A549 (cell line): ENCODE data around the gene SMG1. TPM values are rescaled to one million over a fixed set of nuclear protein-coding genes. Genes with fewer than 3 reads are reported as not detected.

Source experiments
- ATAC-seq, 2 experiments: fragments of 200-7000 bp in 1 of 2; fragments of >200 bp in 1 of 2; cut with Nextera tagmentation in 1 of 2; cut with Tn5 transposase in 1 of 2; 3 replicates each; pipeline versions ENCODE4 v1.8.0 to v1.9.1; 2018 to 2020; ENCODE audit warnings: mild to moderate bottlenecking in 1 of 2, moderate library complexity in 1 of 2
- CTCF ChIA-PET: fragments of 300-600 bp; sonication (Branson Sonifier 250); formaldehyde crosslinking; extraction: SDS; loops from one replicate; lab custom pipeline; 2021; ENCODE audit warnings: antibody characterized with exemption, inconsistent platforms; lab: Yijun Ruan, JAX
- POLR2A ChIA-PET: fragments of 350-600 bp; formaldehyde crosslinking; extraction: SDS; loops from one replicate; lab custom pipeline; 2021; ENCODE audit warnings: antibody characterized with exemption, inconsistent platforms; lab: Yijun Ruan, JAX
- DNase-seq, 2 experiments: peaks; one replicate each; pipeline versions ENCODE4 v3.0.0 to v3.0.0-alpha.2; 2011 to 2016; ENCODE audit warnings: low read depth in 1 of 2, low spot score in 1 of 2
- FAIRE-seq: peaks from 2 replicates; lab custom pipeline; 2011; peaks lifted over from hg19 to GRCh38; lab: Jason Lieb, UNC
- H3K27ac ChIP-seq, 2 experiments: fragments of >200 bp; sonication (Bioruptor Twin); formaldehyde crosslinking; 3 replicates each; pipeline ENCODE4 v1.5.1; 2016 to 2017
- H3K4me1 ChIP-seq: fragments of >200 bp; sonication (Bioruptor Twin); formaldehyde crosslinking; 3 replicates; pipeline ENCODE4 v1.6.1; 2016
- H3K4me2 ChIP-seq: fragments of >200 bp; sonication (Bioruptor Twin); formaldehyde crosslinking; 3 replicates; pipeline ENCODE4 v1.6.1; 2016
- H3K4me3 ChIP-seq: fragments of >200 bp; sonication (Bioruptor Twin); formaldehyde crosslinking; 3 replicates; pipeline ENCODE4 v1.5.1; 2016
- H3K9me3 ChIP-seq: fragments of >200 bp; sonication (Bioruptor Twin); formaldehyde crosslinking; 3 replicates; pipeline ENCODE4 v1.6.1; 2016
- CBX2 ChIP-seq: fragments of 200-600 bp; sonication (generic); IDR thresholded peaks from 2 replicates; pipeline ENCODE4 v1.6.1; 2016; ENCODE audit warnings: low read depth, mild to moderate bottlenecking, borderline replicate concordance
- CHD2 ChIP-seq: fragments of 150-350 bp; IDR thresholded peaks from 2 replicates; pipeline ENCODE4 v1.6.1; 2014; ENCODE audit warnings: low read length; ENCODE audit not compliant: partially characterized antibody
- CHD4 ChIP-seq: fragments of 200-600 bp; sonication (generic); IDR thresholded peaks from 2 replicates; pipeline ENCODE4 v1.6.1; 2016; ENCODE audit warnings: antibody characterized with exemption, mild to moderate bottlenecking, borderline replicate concordance
- EHMT2 ChIP-seq: fragments of 200-600 bp; sonication (generic); IDR thresholded peaks from 2 replicates; pipeline ENCODE4 v1.6.1; 2016; ENCODE audit warnings: antibody characterized with exemption, low read depth, mild to moderate bottlenecking, moderate library complexity
- FOSB ChIP-seq: fragments of 250-450 bp; sonication (Bioruptor Pico); IDR thresholded peaks from 2 replicates; pipeline ENCODE4 v1.5.0; 2020; ENCODE audit warnings: mild to moderate bottlenecking, moderate library complexity
- FOXS1 ChIP-seq: fragments of 250-450 bp; sonication (Bioruptor Pico); IDR thresholded peaks from 2 replicates; pipeline ENCODE4 v1.5.0; 2020; ENCODE audit warnings: mild to moderate bottlenecking, moderate library complexity
- HEYL ChIP-seq: fragments of 250-450 bp; sonication (Bioruptor Pico); IDR thresholded peaks from 2 replicates; pipeline ENCODE4 v1.8.0; 2021; ENCODE audit warnings: mild to moderate bottlenecking, moderate library complexity
- HOXA7 ChIP-seq: fragments of 250-450 bp; sonication (Bioruptor Pico); IDR thresholded peaks from 2 replicates; pipeline ENCODE4 v1.5.0; 2020; ENCODE audit warnings: mild to moderate bottlenecking, moderate library complexity
- JUN ChIP-seq, 2 experiments: fragments of >200 bp; sonication (Bioruptor Twin); formaldehyde crosslinking; IDR thresholded peaks; 2 replicates in 1 of 2; 3 replicates in 1 of 2; pipeline ENCODE4 v1.6.1; 2016 to 2017
- JUNB ChIP-seq: fragments of >200 bp; sonication (Bioruptor Twin); formaldehyde crosslinking; IDR thresholded peaks from 2 replicates; pipeline ENCODE4 v1.6.1; 2016
- MAFK ChIP-seq: fragments of 450-650 bp; IDR thresholded peaks from 2 replicates; pipeline ENCODE4 v1.6.1; 2014; ENCODE audit not compliant: partially characterized antibody
- MAZ ChIP-seq: fragments of 150-350 bp; IDR thresholded peaks from 2 replicates; pipeline ENCODE4 v1.6.1; 2014; ENCODE audit warnings: antibody characterized with exemption, low read depth, low read length, borderline replicate concordance
- MYC ChIP-seq: IDR thresholded peaks from 2 replicates; pipeline ENCODE4 v1.6.1; 2012; ENCODE audit warnings: mild to moderate bottlenecking, inconsistent platforms, low read length, improper control_type of control experiment, borderline replicate concordance
- NFE2L2 ChIP-seq: fragments of 150-350 bp; conservative IDR thresholded peaks from 2 replicates; pipeline ENCODE4 v1.6.1; 2014; ENCODE audit warnings: low read length
- POLR2AphosphoS2 ChIP-seq: conservative IDR thresholded peaks from 2 replicates; pipeline ENCODE4 v1.6.1; 2012; ENCODE audit warnings: low read length, improper control_type of control experiment, inconsistent platforms
- RNF2 ChIP-seq: fragments of 200-600 bp; sonication (generic); IDR thresholded peaks from 2 replicates; pipeline ENCODE4 v1.6.1; 2016; ENCODE audit warnings: low read depth, mild to moderate bottlenecking, antibody characterized with exemption, moderate library complexity, borderline replicate concordance
- TP53 ChIP-seq: fragments of 250-450 bp; sonication (Bioruptor Pico); IDR thresholded peaks from 2 replicates; pipeline ENCODE4 v1.5.0; 2021; ENCODE audit warnings: mild to moderate bottlenecking, moderate library complexity
- ZSCAN20 ChIP-seq: fragments of 250-450 bp; sonication (Bioruptor Pico); IDR thresholded peaks from 2 replicates; pipeline ENCODE4 v1.8.0; 2022; ENCODE audit warnings: mild to moderate bottlenecking, moderate library complexity
- WGBS: methylation state at CpG from one replicate; pipeline ENCODE4 v1.1.6; 2017; ENCODE audit errors: missing lambda C conversion rate; 5-methylcytosine and 5-hydroxymethylcytosine counted together
- polyA plus RNA-seq, 4 experiments: library from polyadenylated mRNA; depleted of rRNA in 3 of 4; stranded (reverse); fragments of >200 nt; fragmentation: RNase III in 1 of 4; extraction: RNeasy Plus Mini Kit Qiagen cat#74134 plus additional on column Dnase treatment in 1 of 4; gene quantifications; 2 replicates in 3 of 4; 3 replicates in 1 of 4; pipeline ENCODE4 v1.2.3, GENCODE V29; 2011 to 2017
- TF ChIP-seq, protein P1 (sequence below): fragments of >200 bp; sonication (Bioruptor Twin); formaldehyde crosslinking; IDR thresholded peaks from 3 replicates; pipeline ENCODE4 v1.6.1; 2016
- TF ChIP-seq, protein P2 (sequence below): fragments of 150-350 bp; IDR thresholded peaks from 2 replicates; pipeline ENCODE4 v1.6.1; 2014; ENCODE audit warnings: low read depth, mild to moderate bottlenecking, low read length
- TF ChIP-seq, protein P3 (sequence below): fragments of 250-450 bp; sonication (Bioruptor Pico); IDR thresholded peaks from 2 replicates; pipeline ENCODE4 v1.5.0; 2020; ENCODE audit warnings: low read depth, mild to moderate bottlenecking, moderate library complexity
- TF ChIP-seq, protein P4 (sequence below): fragments of >200 bp; sonication (Bioruptor Twin); formaldehyde crosslinking; IDR thresholded peaks from 3 replicates; pipeline ENCODE4 v1.5.1; 2016
- TF ChIP-seq, protein P5 (sequence below): fragments of >200 bp; sonication (Bioruptor Twin); formaldehyde crosslinking; IDR thresholded peaks from 2 replicates; pipeline ENCODE4 v1.6.1; 2016
- TF ChIP-seq, protein P6 (sequence below): fragments of 450-650 bp; IDR thresholded peaks from 2 replicates; pipeline ENCODE4 v1.6.1; 2014; ENCODE audit warnings: antibody characterized with exemption
- TF ChIP-seq, protein P7 (sequence below): IDR thresholded peaks from 2 replicates; pipeline ENCODE4 v1.6.1; 2012; ENCODE audit warnings: low read depth, borderline replicate concordance
- TF ChIP-seq, protein P8 (sequence below): IDR thresholded peaks from 2 replicates; pipeline ENCODE4 v1.6.1; 2012

SMG1 gene
- polyA plus RNA-seq, 2 of the 4 experiments (the other 2 are of a cell fraction), result 15.7 to 63.8 TPM

DNA sequence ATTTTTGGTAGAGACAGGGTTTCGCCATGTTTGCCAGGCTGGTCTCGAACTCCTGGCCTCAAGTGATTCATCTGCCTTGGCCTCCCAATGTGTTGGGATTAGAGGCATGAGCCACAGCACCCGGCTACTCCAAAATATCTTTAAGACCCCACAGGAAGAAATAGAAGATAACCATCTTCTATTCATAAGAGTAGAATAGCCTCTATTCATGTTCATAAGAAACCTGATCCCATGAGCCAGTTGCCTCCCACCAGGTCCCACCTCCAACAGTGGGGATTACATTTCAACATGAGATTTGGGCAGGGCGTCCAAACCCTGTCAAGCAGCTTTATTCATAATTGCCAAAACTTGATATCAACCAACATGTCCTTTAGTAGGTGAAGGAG is 43.6 kb upstream of the SMG1 start:
- Histone ChIP-seq H3K4me2 (no peak overlapping the region), H3K27ac (no peak overlapping the region), H3K4me3 (no peak overlapping the region), H3K9me3 (no peaks in the 10 kb centered on the region), H3K4me1 (0 out of 3 replicates have a peak, but pooled peaks cover 4% of the 10 kb centered on the region)
- TF ChIP-seq HEYL (CRISPR knock-in tag) (no peak), MAZ (no peak)
- TF ChIP-seq, protein P1, sequence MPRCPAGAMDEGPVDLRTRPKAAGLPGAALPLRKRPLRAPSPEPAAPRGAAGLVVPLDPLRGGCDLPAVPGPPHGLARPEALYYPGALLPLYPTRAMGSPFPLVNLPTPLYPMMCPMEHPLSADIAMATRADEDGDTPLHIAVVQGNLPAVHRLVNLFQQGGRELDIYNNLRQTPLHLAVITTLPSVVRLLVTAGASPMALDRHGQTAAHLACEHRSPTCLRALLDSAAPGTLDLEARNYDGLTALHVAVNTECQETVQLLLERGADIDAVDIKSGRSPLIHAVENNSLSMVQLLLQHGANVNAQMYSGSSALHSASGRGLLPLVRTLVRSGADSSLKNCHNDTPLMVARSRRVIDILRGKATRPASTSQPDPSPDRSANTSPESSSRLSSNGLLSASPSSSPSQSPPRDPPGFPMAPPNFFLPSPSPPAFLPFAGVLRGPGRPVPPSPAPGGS, result no peak
- TF ChIP-seq, protein P2, sequence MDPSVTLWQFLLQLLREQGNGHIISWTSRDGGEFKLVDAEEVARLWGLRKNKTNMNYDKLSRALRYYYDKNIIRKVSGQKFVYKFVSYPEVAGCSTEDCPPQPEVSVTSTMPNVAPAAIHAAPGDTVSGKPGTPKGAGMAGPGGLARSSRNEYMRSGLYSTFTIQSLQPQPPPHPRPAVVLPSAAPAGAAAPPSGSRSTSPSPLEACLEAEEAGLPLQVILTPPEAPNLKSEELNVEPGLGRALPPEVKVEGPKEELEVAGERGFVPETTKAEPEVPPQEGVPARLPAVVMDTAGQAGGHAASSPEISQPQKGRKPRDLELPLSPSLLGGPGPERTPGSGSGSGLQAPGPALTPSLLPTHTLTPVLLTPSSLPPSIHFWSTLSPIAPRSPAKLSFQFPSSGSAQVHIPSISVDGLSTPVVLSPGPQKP, result no peak
- ATAC-seq, result no peak
- FAIRE-seq, result no peak
- ChIA-PET POLR2A (no interaction called here), CTCF (interaction anchor here (0.5 to 4.3 kb wide), 40 partner anchors 12 to 478 kb away, joined by 3 to 37 read pairs (median 4); partner anchors contain the start of genes RPS15A and TMC7)
- DNase-seq, result no peak
- WGBS, result 46% methylated on average over 4 of the region's 4 CpGs

DNA sequence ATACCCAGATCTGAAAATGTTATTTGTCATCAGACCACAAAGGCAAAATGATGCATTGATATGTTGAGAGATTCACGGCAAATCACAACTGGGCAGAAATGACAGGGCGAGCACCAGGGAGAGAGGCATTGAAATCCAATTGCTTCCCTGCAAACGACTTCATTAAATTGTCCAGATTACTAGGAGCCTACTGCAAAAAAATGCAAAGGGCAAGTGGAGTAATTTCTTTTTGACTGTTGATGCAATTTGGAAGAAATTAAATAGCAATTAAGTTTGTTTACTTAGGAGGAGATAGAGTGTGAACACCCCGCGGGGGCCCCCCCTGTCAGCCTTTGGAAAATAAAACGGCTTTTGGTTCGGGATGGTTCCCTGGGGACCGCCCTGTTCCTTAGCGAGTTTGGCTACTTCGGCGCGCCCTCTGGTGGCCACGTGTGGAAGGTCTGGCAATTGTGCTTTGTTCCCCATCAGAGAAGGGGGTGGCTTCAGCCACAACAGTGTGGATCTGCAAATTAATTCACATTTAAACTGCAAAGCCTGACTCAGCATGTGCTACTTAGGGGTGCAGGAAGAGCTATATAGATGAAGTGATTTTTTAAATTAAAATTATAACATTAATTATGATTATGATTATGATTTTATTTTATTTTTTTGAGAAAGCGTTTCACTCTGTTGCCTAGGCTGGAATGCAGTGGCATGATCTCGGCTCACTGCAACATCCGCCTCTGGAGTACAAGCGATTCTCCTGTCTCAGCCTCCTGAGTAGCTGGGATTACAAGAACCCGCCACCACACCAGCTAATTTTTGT is 43.0 kb upstream of the SMG1 start:
- ChIA-PET CTCF (interaction anchor here (0.5 to 4.3 kb wide), 50 partner anchors 11 to 478 kb away, joined by 3 to 37 read pairs (median 4); partner anchors contain the start of genes RPS15A and TMC7), POLR2A (no interaction called here)
- DNase-seq (peak; percentile 75 to 94), ATAC-seq (peak; percentile 97 to 99), FAIRE-seq (no peak)
- Histone ChIP-seq H3K4me3 (peak overlapping the region; percentile 34; the same call in 2 of the 3 replicates), H3K4me2 (peak overlapping the region; percentile 83), H3K4me1 (0 out of 3 replicates have a peak, but pooled peaks cover 4% of the 10 kb centered on the region), H3K9me3 (no peaks in the 10 kb centered on the region), H3K27ac (0 out of 6 replicates have a peak overlapping the region, but pooled peaks of 1 of the 2 experiments have one; percentile 6)
- WGBS, result 12% methylated on average over 18 of the region's 18 CpGs
- TF ChIP-seq JUNB (no peak), CBX2 (no peak), ZSCAN20 (CRISPR knock-in tag) (no peak), TP53 (no peak), POLR2AphosphoS2 (no peak), FOSB (CRISPR knock-in tag) (no peak), MYC (0 out of 2 replicates have a peak, but pooled peaks have one; percentile 19), HOXA7 (CRISPR knock-in tag) (no peak), FOXS1 (CRISPR knock-in tag) (no peak), CHD4 (no peak), CHD2 (no peak), MAFK (no peak), JUN (IDR thresholded peaks at IDR 0.05) (no peak), RNF2 (no peak), NFE2L2 (no peak), EHMT2 (no peak)
- TF ChIP-seq, protein P3, sequence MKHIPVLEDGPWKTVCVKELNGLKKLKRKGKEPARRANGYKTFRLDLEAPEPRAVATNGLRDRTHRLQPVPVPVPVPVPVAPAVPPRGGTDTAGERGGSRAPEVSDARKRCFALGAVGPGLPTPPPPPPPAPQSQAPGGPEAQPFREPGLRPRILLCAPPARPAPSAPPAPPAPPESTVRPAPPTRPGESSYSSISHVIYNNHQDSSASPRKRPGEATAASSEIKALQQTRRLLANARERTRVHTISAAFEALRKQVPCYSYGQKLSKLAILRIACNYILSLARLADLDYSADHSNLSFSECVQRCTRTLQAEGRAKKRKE (CRISPR knock-in tag), result no peak
- TF ChIP-seq, protein P4, sequence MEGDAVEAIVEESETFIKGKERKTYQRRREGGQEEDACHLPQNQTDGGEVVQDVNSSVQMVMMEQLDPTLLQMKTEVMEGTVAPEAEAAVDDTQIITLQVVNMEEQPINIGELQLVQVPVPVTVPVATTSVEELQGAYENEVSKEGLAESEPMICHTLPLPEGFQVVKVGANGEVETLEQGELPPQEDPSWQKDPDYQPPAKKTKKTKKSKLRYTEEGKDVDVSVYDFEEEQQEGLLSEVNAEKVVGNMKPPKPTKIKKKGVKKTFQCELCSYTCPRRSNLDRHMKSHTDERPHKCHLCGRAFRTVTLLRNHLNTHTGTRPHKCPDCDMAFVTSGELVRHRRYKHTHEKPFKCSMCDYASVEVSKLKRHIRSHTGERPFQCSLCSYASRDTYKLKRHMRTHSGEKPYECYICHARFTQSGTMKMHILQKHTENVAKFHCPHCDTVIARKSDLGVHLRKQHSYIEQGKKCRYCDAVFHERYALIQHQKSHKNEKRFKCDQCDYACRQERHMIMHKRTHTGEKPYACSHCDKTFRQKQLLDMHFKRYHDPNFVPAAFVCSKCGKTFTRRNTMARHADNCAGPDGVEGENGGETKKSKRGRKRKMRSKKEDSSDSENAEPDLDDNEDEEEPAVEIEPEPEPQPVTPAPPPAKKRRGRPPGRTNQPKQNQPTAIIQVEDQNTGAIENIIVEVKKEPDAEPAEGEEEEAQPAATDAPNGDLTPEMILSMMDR, result peak; percentile 92
- TF ChIP-seq, protein P5, sequence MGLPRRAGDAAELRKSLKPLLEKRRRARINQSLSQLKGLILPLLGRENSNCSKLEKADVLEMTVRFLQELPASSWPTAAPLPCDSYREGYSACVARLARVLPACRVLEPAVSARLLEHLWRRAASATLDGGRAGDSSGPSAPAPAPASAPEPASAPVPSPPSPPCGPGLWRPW, result no peak
- TF ChIP-seq, protein P6, sequence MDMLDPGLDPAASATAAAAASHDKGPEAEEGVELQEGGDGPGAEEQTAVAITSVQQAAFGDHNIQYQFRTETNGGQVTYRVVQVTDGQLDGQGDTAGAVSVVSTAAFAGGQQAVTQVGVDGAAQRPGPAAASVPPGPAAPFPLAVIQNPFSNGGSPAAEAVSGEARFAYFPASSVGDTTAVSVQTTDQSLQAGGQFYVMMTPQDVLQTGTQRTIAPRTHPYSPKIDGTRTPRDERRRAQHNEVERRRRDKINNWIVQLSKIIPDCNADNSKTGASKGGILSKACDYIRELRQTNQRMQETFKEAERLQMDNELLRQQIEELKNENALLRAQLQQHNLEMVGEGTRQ, result no peak
- TF ChIP-seq, protein P7, sequence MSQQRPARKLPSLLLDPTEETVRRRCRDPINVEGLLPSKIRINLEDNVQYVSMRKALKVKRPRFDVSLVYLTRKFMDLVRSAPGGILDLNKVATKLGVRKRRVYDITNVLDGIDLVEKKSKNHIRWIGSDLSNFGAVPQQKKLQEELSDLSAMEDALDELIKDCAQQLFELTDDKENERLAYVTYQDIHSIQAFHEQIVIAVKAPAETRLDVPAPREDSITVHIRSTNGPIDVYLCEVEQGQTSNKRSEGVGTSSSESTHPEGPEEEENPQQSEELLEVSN, result no peak
- TF ChIP-seq, protein P8, sequence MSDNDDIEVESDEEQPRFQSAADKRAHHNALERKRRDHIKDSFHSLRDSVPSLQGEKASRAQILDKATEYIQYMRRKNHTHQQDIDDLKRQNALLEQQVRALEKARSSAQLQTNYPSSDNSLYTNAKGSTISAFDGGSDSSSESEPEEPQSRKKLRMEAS, result 0 out of 2 replicates have a peak, but pooled peaks have one; percentile 32
- TF ChIP-seq, protein P1, result no peak
